ENCODE measurements around the gene SPIB.

The SPIB gene

DNA sequence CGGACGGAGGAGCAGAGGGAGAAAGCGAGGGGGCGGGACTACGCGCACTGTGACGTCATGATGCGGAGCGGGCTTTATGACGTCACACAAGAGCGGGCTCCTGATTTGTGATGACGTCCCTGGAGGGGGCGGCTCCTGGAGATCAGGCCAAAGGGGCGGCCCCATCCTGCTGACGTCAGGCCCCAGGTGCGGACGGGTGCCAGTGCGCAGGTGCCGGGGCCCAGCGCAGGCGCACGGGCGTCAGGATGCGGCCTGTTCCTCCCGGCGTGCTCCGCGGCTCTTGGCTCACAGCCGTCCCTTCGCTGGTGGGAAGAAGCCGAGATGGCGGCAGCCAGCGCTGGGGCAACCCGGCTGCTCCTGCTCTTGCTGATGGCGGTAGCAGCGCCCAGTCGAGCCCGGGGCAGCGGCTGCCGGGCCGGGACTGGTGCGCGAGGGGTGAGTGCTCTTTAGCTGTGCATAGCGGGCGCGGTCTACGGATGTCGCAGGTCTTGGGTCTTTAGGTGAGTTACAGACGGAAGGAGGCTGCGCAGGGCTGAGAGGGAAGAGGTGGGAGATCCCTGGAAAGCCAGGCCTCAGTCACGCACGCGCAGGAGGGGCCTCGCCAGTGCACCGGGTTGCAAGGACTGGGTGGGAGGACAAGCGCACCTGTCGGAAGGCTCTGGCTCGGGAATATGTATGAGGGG lies 57.6 kb downstream of the SPIB start, which contains the start of the genes EMC10 and GARIN5A:
EMC10 (plus strand) TSS at position 284 of the 683 bp plus-strand sequence; CDS start at position 322, 38 bp downstream.
GARIN5A (minus strand) TSS at position 625 of the 683 bp plus-strand sequence; CDS start at position 165, 460 bp downstream.
- H3K27ac Mint-ChIP-seq = peak within 1 kb of the TSS; percentile 91
- peak within 1 kb of the TSS; percentile 98 for H3K4me3 Mint-ChIP-seq
- DNase-seq (peak; percentile 95), ATAC-seq (peak; percentile 90)
- no peaks in the 10 kb centered on the region for H3K9me3 Mint-ChIP-seq
- H3K36me3 Mint-ChIP-seq (ENCODE audit: low read depth) = peaks cover 11% of the 10 kb centered on the region
- H3K4me1 Mint-ChIP-seq = peaks cover 24% of the 10 kb centered on the region
- no peaks in the 10 kb centered on the region for H3K27me3 Mint-ChIP-seq

GRCh38 chr19:50476907-50477238 lies 58.1 kb downstream of the SPIB start:
- Mint-ChIP-seq H3K4me3 (peak overlapping the region; percentile 98), H3K4me1 (peaks cover 24% of the 10 kb centered on the region), H3K36me3 (ENCODE audit: low read depth) (peaks cover 11% of the 10 kb centered on the region), H3K27ac (peak overlapping the region; percentile 91), H3K27me3 (no peaks in the 10 kb centered on the region), H3K9me3 (no peaks in the 10 kb centered on the region)
- ATAC-seq (no peak), DNase-seq (no peak)

- no peaks in the 10 kb centered on the region for H3K27me3 Mint-ChIP-seq
- ATAC-seq (no peak), DNase-seq (no peak)
- peak overlapping the region; percentile 47 for H3K27ac Mint-ChIP-seq
- peaks cover 24% of the 10 kb centered on the region for H3K4me1 Mint-ChIP-seq
- no peaks in the 10 kb centered on the region for H3K9me3 Mint-ChIP-seq
- H3K36me3 Mint-ChIP-seq (ENCODE audit: low read depth) = peaks cover 13% of the 10 kb centered on the region
- peak overlapping the region; percentile 98 for H3K4me3 Mint-ChIP-seq
These were observed 59.2 kb downstream of the SPIB start for GRCh38 chr19:50477751-50478515.

DNA sequence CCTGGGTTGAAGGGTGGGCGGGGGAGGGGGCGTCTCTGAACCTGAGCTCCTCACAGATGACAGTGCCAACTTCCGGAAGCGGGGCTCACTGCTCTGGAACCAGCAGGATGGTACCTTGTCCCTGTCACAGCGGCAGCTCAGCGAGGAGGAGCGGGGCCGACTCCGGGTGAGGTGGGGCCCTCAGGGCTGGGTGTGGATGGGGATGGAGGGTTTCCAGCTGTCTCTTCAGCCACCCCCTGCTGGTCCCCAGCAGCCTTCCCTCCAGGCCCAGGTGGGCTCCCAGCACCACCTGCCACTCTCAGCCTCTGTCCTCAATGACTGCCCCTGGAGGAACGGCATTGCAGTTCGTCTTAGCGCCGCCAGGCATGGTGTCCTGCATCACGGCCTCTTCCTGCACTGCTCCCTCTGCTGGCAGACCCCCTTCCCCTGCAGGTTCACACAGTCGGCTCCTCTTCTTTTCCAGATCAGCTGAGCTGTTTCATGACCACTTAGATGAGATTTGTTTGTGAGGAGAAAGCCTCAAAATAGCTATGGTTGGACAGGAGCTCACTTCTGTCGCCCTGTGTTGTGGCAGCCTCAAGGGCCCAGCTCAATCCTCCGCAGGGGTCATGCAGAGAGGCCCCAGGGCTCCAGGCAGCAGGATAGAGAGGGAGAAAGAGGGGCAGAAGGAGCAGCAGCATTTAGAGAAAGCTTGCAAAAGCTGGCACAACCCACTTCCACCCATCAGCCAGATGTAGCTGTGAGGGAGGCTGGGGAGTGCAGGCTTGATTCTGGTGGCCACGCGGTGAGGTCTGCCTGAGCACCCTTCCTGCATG lies 60.4 kb downstream of the SPIB start:
- Mint-ChIP-seq H3K27ac (no peak overlapping the region), H3K4me1 (peaks cover 24% of the 10 kb centered on the region), H3K4me3 (no peak overlapping the region), H3K36me3 (ENCODE audit: low read depth) (peaks cover 19% of the 10 kb centered on the region), H3K27me3 (no peaks in the 10 kb centered on the region), H3K9me3 (no peaks in the 10 kb centered on the region)
- DNase-seq (peak; percentile 30), ATAC-seq (no peak)

DNA sequence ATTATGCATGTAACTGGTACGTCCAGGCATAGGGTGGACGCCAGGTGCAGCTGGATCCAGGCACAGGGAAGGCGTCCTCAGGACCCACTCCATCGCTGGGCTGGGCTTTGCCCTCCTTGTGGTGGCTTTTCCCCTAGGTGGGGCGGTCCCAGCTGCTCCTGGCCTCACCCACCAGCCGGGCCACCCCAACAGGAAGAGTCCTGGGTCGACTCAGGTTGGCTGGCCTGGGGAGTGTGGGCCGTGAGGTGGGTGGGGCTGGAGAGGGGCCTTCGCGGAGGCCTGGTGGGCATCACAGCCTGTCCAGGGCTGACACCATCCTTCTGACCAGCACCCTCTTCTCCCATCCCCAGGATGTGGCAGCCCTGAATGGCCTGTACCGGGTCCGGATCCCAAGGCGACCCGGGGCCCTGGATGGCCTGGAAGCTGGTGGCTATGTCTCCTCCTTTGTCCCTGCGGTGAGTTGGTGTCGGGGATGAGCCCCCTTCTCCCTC lies 61.1 kb downstream of the SPIB start:
- Mint-ChIP-seq H3K9me3 (no peaks in the 10 kb centered on the region), H3K27ac (no peak overlapping the region), H3K36me3 (ENCODE audit: low read depth) (peaks cover 20% of the 10 kb centered on the region), H3K4me3 (no peak overlapping the region), H3K27me3 (no peaks in the 10 kb centered on the region), H3K4me1 (peaks cover 24% of the 10 kb centered on the region)
- ATAC-seq (no peak), DNase-seq (no peak)

DNA sequence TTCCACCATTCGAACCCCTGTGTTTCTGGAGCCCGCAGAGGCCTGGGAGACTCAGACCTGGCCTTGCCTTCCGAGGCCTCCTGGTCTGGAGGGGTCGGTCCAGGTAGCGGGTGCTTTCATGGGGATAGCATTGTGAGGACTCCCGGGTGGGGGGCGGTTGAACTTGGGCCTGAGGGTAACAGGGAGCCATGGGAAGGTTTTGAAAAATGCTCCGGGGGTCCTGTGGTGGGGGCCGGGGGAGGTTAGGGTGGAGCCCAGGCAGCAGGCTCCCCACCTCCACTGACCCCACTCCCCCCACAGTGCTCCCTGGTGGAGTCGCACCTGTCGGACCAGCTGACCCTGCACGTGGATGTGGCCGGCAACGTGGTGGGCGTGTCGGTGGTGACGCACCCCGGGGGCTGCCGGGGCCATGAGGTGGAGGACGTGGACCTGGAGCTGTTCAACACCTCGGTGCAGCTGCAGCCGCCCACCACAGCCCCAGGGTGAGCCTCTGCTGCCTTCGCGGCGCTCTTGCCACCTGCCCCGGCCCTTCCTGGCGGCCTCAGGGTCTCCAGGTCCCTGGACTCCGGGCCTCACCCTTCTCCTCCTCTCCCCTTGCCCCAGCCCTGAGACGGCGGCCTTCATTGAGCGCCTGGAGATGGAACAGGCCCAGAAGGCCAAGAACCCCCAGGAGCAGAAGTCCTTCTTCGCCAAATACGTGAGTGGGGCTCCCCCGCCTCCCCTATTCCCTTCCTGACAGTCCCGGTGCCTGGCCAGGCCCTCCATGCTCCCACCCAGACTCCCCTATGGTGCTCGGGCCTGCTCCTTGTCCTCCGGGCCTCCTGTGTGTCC lies 61.8 kb downstream of the SPIB start:
- DNase-seq (no peak), ATAC-seq (no peak)
- peaks cover 22% of the 10 kb centered on the region for H3K36me3 Mint-ChIP-seq (ENCODE audit: low read depth)
- H3K9me3 Mint-ChIP-seq = no peaks in the 10 kb centered on the region
- H3K27ac Mint-ChIP-seq = no peak overlapping the region
- no peak overlapping the region for H3K4me3 Mint-ChIP-seq
- H3K27me3 Mint-ChIP-seq = no peaks in the 10 kb centered on the region
- peaks cover 21% of the 10 kb centered on the region for H3K4me1 Mint-ChIP-seq
